Panc1 (cell line): Measurements from ENCODE around the gene RIPPLY3. TPM values are rescaled to one million over a fixed set of nuclear protein-coding genes. Genes with fewer than 3 reads are reported as not detected.

Experiments
- total RNA-seq: library from RNA; stranded (reverse); gene quantifications from one replicate; pipeline ENCODE4 v1.2.1, GENCODE V29; 2021; ENCODE audit not compliant: unreplicated experiment

Gene RIPPLY3
- total RNA-seq, 1 experiment from 2014 or later: 1.2 TPM

Other genes starting within 250 kb of the RIPPLY3 start
- gene HLCS, start 40.0 kb upstream of the RIPPLY3 start, total RNA-seq: 15.3 TPM
- 16.1 TPM for gene PIGP, start 66.4 kb downstream of the RIPPLY3 start, total RNA-seq
- gene TTC3, start 66.6 kb downstream of the RIPPLY3 start, total RNA-seq: 83.0 TPM